ENCODE measurements around the gene SLAMF6. TPM values are rescaled to one million over a fixed set of nuclear protein-coding genes. Genes with fewer than 3 reads are reported as not detected.

The SLAMF6 gene
- total RNA-seq, 2 experiments from 2014 or later = 43.0 to 48.1 TPM

DNA sequence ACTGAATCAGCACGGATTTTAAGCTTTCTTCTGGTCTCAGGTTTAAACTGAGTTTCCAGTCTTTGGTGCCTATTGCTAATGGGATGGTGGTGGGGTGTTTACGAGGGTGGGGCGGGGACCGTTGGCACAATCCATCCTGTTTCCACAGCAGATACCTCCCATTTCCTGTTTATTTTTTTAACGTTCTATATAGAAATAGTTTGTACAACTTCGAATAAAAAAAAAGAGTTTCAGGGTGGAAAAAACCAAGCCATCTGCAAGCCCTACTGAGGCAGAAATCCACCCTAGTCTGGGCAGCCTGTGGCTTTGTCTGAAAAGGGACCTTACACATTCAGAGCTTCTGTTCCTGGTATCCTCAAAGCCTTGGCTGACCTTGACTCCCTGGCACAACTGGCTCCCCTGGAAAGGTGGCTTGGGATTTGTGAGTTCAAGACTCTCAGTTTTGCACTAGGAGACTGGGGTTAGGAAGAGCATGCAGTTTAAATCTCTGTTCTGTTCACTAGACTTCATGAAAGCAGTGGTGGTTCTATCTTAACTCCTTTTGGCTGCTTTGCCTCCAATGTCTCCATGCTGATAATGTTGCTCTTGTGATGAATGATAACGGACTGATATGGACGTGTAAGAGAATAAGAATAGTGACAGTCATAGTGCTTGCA lies 76.0 kb downstream of the SLAMF6 start:
- H3K36me3 Mint-ChIP-seq = peaks cover 2% of the 10 kb centered on the region
- POLR2A ChIA-PET = interaction anchor here (0.9 kb wide), 1 partner anchor 8 kb away, joined by 3 read pairs; no protein-coding TSS in a partner anchor
- H3K9me3 Mint-ChIP-seq = no peaks in the 10 kb centered on the region
- H3K4me3 Mint-ChIP-seq = no peak overlapping the region
- ATAC-seq (ENCODE audit: low read depth) (peak; percentile 30), DNase-seq (no peak)
- peaks cover 36% of the 10 kb centered on the region for H3K4me1 Mint-ChIP-seq
- H3K27ac Mint-ChIP-seq = peak overlapping the region; percentile 9
- H3K27me3 Mint-ChIP-seq = no peaks in the 10 kb centered on the region

DNA sequence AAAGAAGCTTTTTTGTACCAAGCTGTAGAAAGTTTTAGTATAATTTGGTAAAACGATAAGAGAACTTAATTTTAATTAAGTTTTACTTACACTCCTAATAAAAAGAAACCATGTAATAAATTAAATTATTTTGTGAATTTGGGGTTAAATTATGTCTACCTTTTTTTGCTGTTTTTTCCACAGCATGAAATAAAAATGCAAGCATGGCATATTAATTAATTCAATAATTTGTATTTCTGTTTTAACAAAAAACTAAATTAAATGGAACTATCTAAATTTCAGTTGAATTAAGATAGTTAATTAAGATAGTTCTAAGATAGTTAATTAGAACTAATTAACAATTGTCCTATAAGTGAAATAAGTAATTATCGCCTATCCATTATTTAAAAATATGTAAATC lies 83.3 kb downstream of the SLAMF6 start:
- Mint-ChIP-seq H3K27me3 (no peaks in the 10 kb centered on the region), H3K36me3 (no peaks in the 10 kb centered on the region), H3K27ac (no peak overlapping the region), H3K4me1 (peaks cover 28% of the 10 kb centered on the region), H3K9me3 (peaks cover 4% of the 10 kb centered on the region), H3K4me3 (no peak overlapping the region)
- POLR2A ChIA-PET = interaction anchor here (1.1 kb wide), 1 partner anchor 178 kb away, joined by 3 read pairs; the partner anchor contains the start of gene DCAF8
- ATAC-seq (ENCODE audit: low read depth) (no peak), DNase-seq (no peak)

DNA sequence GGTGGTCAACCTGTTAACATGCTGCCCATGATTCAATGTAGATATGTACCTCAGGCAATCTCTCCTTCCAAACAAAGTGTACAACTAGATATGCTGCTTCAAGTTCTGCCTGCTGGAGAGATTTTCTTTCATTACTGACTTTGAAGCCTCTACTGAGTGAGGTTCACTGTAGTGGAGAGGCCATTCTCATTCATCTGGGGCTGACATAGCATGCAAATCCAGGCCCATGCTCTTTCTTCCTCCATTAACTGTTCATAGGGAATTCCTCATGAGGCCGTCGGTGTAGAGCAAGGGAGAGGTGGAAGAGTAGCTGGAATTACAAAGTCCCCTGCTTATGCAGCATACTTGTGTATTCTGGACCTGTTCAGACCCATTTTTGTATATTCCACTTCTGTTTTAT lies 84.1 kb downstream of the SLAMF6 start:
- Mint-ChIP-seq H3K9me3 (peaks cover 10% of the 10 kb centered on the region), H3K36me3 (peaks cover 6% of the 10 kb centered on the region), H3K4me3 (peak overlapping the region; percentile 81), H3K4me1 (peaks cover 26% of the 10 kb centered on the region), H3K27ac (peak overlapping the region; percentile 94), H3K27me3 (no peaks in the 10 kb centered on the region)
- DNase-seq (no peak), ATAC-seq (ENCODE audit: low read depth) (no peak)
- POLR2A ChIA-PET = no interaction called here

DNA sequence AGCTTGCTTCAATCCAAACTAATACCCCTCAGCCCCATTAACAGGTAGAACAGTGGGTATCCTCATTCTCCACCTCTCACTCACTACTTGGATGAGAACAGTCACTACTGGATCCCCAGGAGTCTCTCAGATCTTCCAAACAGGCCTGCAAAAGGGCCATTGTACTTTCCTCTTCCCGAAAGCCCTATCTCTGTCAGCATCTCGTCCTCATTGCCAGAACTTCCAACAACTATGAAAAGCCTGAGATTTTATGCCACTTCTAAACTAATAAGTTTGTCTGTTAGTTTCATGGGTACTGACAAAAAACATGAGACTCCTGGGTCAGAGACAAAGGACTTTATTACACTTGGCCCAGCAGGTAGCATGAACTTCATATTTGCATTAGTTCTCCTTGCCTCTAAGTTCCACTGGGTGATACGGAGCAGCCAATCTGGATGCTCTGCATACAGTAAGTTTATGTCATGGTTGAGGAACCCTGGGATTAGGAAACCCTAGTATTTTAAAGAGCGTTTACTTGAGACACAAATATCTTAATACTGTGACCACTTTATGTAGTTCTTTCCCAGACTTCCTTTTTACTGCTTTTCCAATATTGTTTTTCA lies 84.6 kb downstream of the SLAMF6 start:
- POLR2A ChIA-PET = interaction anchor here (0.5 kb wide), 1 partner anchor 28 kb away, joined by 3 read pairs; no protein-coding TSS in a partner anchor
- peaks cover 23% of the 10 kb centered on the region for H3K4me1 Mint-ChIP-seq
- H3K9me3 Mint-ChIP-seq = peaks cover 10% of the 10 kb centered on the region
- ATAC-seq (ENCODE audit: low read depth) (no peak), DNase-seq (no peak)
- H3K27ac Mint-ChIP-seq = peak overlapping the region; percentile 94
- peaks cover 9% of the 10 kb centered on the region for H3K36me3 Mint-ChIP-seq
- no peaks in the 10 kb centered on the region for H3K27me3 Mint-ChIP-seq
- H3K4me3 Mint-ChIP-seq = peak overlapping the region; percentile 81

GRCh38 chr1:160437432-160438316 lies 85.4 kb downstream of the SLAMF6 start:
- DNase-seq (no peak), ATAC-seq (ENCODE audit: low read depth) (peak; percentile 87)
- Mint-ChIP-seq H3K9me3 (peaks cover 10% of the 10 kb centered on the region), H3K36me3 (peaks cover 10% of the 10 kb centered on the region), H3K4me1 (peaks cover 22% of the 10 kb centered on the region), H3K27ac (peak overlapping the region; percentile 94), H3K4me3 (peak overlapping the region; percentile 81), H3K27me3 (no peaks in the 10 kb centered on the region)
- POLR2A ChIA-PET = interaction anchor here (0.5 to 1.1 kb wide), 2 partner anchors 29 to 190 kb away, joined by 3 to 4 read pairs; no protein-coding TSS in a partner anchor

GRCh38 chr1:160436966-160437365 lies 86.1 kb downstream of the SLAMF6 start:
- peaks cover 10% of the 10 kb centered on the region for H3K9me3 Mint-ChIP-seq
- POLR2A ChIA-PET = interaction anchor here (1.1 kb wide), 1 partner anchor 190 kb away, joined by 4 read pairs; no protein-coding TSS in a partner anchor
- H3K27ac Mint-ChIP-seq = peak overlapping the region; percentile 47
- H3K4me3 Mint-ChIP-seq = peak overlapping the region; percentile 20
- H3K27me3 Mint-ChIP-seq = no peaks in the 10 kb centered on the region
- DNase-seq = no peak
- ATAC-seq (ENCODE audit: low read depth) = no peak
- peaks cover 10% of the 10 kb centered on the region for H3K36me3 Mint-ChIP-seq
- H3K4me1 Mint-ChIP-seq = peaks cover 29% of the 10 kb centered on the region

Other genes starting within 250 kb of the SLAMF6 start
- 10 to 100 TPM; 59.0 to 65.4 TPM for gene PEX19, start 238.1 kb downstream of the SLAMF6 start, total RNA-seq
- gene COPA, start 180.0 kb downstream of the SLAMF6 start, total RNA-seq = 100 to 1,000 TPM; 119 to 137 TPM
- gene NCSTN, start 179.9 kb downstream of the SLAMF6 start, total RNA-seq = 10 to 100 TPM; 66.6 to 67.1 TPM
- gene NHLH1, start 156.2 kb downstream of the SLAMF6 start, total RNA-seq = under 1 TPM; 0.33 to 0.43 TPM
- under 1 TPM; 0.06 to 0.34 TPM for gene VANGL2, start 122.7 kb downstream of the SLAMF6 start, total RNA-seq
- 10 to 100 TPM; 58.5 to 66.8 TPM for gene CD84, start 56.2 kb upstream of the SLAMF6 start, total RNA-seq
- 10 to 100 TPM; 41.3 to 42.6 TPM for gene SLAMF1, start 123.8 kb upstream of the SLAMF6 start, total RNA-seq
- gene CD48, start 188.6 kb upstream of the SLAMF6 start, total RNA-seq = 100 to 1,000 TPM; 379 to 386 TPM
- 100 to 1,000 TPM; 124 to 137 TPM for gene SLAMF7, start 216.0 kb upstream of the SLAMF6 start, total RNA-seq